ENCODE results near the gene SULT1C2. TPM values are rescaled to one million over a fixed set of nuclear protein-coding genes. Genes with fewer than 3 reads are reported as not detected.
A peak's percentile ranks its signal among the peaks of the same experiment; 100 is the strongest.

SULT1C2 gene
- total and polyA plus RNA-seq, 2 of the 13 experiments (the other 11 are each of a cell fraction or from before 2014, with no cell fraction given): 4.0 to 6.2 TPM

DNA sequence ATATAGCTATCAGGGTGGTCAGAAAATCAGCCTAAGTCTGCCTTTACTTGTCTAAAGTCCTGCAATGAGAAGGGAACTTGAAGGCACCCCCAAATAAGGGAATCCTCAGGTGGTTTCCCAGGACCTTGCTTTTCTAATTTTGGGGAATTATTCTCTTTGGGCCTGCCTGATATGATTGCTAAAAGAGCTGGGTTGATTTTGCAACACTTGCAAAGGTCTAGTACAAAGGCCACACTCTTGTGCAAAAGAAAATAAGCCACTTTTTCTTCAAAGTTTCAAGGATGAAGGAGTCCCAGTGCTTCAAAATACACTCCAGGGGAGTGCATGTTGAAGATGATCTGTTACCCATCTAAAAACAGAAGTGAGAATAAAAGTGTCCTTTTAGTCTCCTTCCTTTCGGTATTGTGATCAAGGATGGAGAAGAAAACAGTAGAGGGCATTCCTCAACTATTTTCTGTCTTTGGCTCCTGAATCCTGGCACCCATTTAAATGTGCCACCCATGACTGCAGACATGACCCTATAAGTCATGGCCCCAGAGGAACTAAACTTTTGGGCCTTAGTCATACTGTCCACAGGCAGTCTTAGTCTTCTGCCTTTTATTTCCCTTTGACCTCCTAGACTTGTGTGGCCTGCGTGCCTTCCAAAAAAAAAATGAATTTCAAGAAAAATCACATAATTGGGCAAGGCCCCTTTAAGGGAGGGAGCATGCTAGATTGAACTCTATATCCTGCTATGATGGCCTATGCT lies 43.9 kb upstream of the SULT1C2 start:
- H2AFZ ChIP-seq (ENCODE audit: low read length): no peak overlapping the region
- no peak overlapping the region for H3K9ac ChIP-seq (ENCODE audit: insufficient read depth, low read depth, low read length)
- FAIRE-seq: no peak
- in situ Hi-C loops (cut with HindIII; ENCODE audit: extremely low pct_ligation_motif_present, low pct_unique_long_range_greater_than_20kb): no loop called here
- no peak overlapping the region for H3K4me2 ChIP-seq (ENCODE audit: low read depth, low read length)
- ChIA-PET CTCF (ENCODE audit: low intra/inter-chr PET ratio, low total read pairs) (no interaction called here), POLR2A (no interaction called here)
- WGBS (ENCODE audit: low lambda C conversion rate): 15% methylated on average over 2 of the region's 2 CpGs
- no peak overlapping the region for H3K4me3 ChIP-seq (replicated peaks in 1 of 3; ENCODE audit: insufficient read depth in 1 of 3, low read depth in 2 of 3, low read length in 3 of 3)
- intact Hi-C loops (cut with micrococcal nuclease; ENCODE audit: unreplicated experiment): no loop called here
- TF ChIP-seq TAF15 (IDR thresholded peaks at IDR 0.05; ENCODE audit: low read depth, low read length, poor library complexity, severe bottlenecking) (no peak), ZNF253 (CRISPR knock-in tag; IDR thresholded peaks at IDR 0.05; ENCODE audit: borderline replicate concordance) (no peak), PRDM15 (CRISPR knock-in tag; IDR thresholded peaks at IDR 0.05) (no peak), DPF2 (CRISPR knock-in tag; IDR thresholded peaks at IDR 0.05; ENCODE audit: borderline replicate concordance, low read depth) (no peak), HNF4A (CRISPR knock-in tag; IDR thresholded peaks at IDR 0.05) (peak; percentile 62; the same call in 1 of the 2 replicates), CEBPB (IDR thresholded peaks at IDR 0.05; ENCODE audit: borderline replicate concordance, low read depth, low read length) (peak; percentile 43; the same call in 1 of the 2 replicates), ELF1 (CRISPR knock-in tag; IDR thresholded peaks at IDR 0.05) (no peak)
- TF ChIP-seq, protein P1, sequence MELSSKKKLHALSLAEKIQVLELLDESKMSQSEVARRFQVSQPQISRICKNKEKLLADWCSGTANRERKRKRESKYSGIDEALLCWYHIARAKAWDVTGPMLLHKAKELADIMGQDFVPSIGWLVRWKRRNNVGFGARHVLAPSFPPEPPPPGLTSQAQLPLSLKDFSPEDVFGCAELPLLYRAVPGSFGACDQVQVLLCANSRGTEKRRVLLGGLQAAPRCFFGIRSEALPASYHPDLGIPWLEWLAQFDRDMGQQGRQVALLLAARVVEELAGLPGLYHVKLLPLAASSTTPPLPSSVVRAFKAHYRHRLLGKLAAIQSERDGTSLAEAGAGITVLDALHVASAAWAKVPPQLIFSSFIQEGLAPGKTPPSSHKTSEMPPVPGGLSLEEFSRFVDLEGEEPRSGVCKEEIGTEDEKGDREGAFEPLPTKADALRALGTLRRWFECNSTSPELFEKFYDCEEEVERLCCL (CRISPR knock-in tag; IDR thresholded peaks at IDR 0.05; ENCODE audit: borderline replicate concordance): no peak
- no peak for ATAC-seq
- DNase-seq (ENCODE audit: low spot score): no peak
- H3K36me3 ChIP-seq (replicated peaks in 1 of 2; ENCODE audit: control insufficient read depth in 1 of 2, insufficient read depth in 2 of 2, low read length in 2 of 2): no peaks in the 10 kb centered on the region
- BruUV-seq (replicated peaks): no TSS peak
- H3K27ac ChIP-seq (ENCODE audit: extremely low read length, insufficient read depth, low read length): no peak overlapping the region
- H3K9me3 ChIP-seq (ENCODE audit: low read length): peaks cover 11% of the 10 kb centered on the region; the same call in 1 of the 2 replicates
- no peaks in the 10 kb centered on the region for H4K20me1 ChIP-seq (ENCODE audit: insufficient read depth, low read length)
- H3K27me3 ChIP-seq (ENCODE audit: control insufficient read depth in 1 of 2, insufficient read depth in 2 of 2, low read length in 2 of 2): no peaks in the 10 kb centered on the region
- no peaks in the 10 kb centered on the region for H3K79me2 ChIP-seq (ENCODE audit: insufficient read depth, low read length)
- no peaks in the 10 kb centered on the region for H3K4me1 ChIP-seq (ENCODE audit: insufficient read depth, low read length)
